GM23338 (cell line): ENCODE measurements around the gene MIF.

Experiments
- CTCF ChIP-seq, 2 experiments: fragments of 200-600 bp in 1 of 2; sonication (generic) in 1 of 2; conservative IDR thresholded peaks; 2 replicates each; pipeline versions ENCODE4 v1.5.1 to v1.6.1; 2016 to 2017; ENCODE audit warnings: antibody characterized with exemption in 2 of 2, low read depth in 2 of 2, mild to moderate bottlenecking in 2 of 2, moderate library complexity in 1 of 2
- EZH2 ChIP-seq: fragments of 200-600 bp; sonication (generic); IDR thresholded peaks from one replicate; pipeline ENCODE4 v1.8.0; 2017; ENCODE audit warnings: antibody characterized with exemption, mild to moderate bottlenecking, low read depth; ENCODE audit not compliant: unreplicated experiment
- JUNB ChIP-seq: IDR thresholded peaks from one replicate; pipeline ENCODE4 v1.6.1; 2016; ENCODE audit warnings: antibody characterized with exemption; ENCODE audit not compliant: unreplicated experiment
- REST ChIP-seq: IDR thresholded peaks from one replicate; pipeline ENCODE4 v1.6.1; 2018; ENCODE audit warnings: antibody characterized with exemption; ENCODE audit not compliant: unreplicated experiment

GRCh38 chr22:23874871-23875270, 19.3 kb upstream of the MIF start:
- no peak for TF ChIP-seq CTCF (conservative IDR thresholded peaks at IDR 0.05; ENCODE audit: low read depth in 2 of 2)
- TF ChIP-seq REST, result no peak
- TF ChIP-seq EZH2, result no peak
- TF ChIP-seq JUNB, result no peak
